NB4 (cell line): ENCODE data around the gene RPL19.

Experiments
- MYC ChIP-seq: IDR thresholded peaks from 2 replicates; pipeline ENCODE4 v1.6.1; 2011; ENCODE audit warnings: low read depth, low read length
- POLR2A ChIP-seq: IDR thresholded peaks from 2 replicates; pipeline ENCODE4 v1.6.1; 2011; ENCODE audit warnings: mild to moderate bottlenecking; ENCODE audit not compliant: insufficient read length; ENCODE audit errors: extremely low read depth
- TF ChIP-seq, protein P1 (sequence below): IDR thresholded peaks from one replicate; pipeline ENCODE4 v1.5.1; 2012; ENCODE audit warnings: low read depth, low read length

DNA sequence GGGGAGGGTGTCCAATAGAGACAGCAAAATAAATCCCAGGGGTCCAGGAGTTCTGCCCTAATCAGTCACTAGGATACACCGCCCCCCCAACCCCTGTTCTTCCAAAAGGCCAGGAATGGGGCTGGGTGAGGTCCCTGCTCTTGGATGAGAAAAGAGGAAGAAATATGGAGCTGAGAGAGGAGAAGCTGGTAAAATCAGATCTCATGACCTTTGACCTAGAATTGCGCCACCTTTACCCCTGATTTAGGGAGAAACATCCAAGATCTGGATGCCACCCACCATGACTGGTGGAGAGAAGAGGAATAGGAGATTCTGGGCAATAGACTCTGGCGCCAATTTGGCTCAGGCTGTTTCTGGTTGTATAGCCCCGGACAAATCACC, 1.9 kb upstream of the RPL19 start:
- TF ChIP-seq, protein P1, sequence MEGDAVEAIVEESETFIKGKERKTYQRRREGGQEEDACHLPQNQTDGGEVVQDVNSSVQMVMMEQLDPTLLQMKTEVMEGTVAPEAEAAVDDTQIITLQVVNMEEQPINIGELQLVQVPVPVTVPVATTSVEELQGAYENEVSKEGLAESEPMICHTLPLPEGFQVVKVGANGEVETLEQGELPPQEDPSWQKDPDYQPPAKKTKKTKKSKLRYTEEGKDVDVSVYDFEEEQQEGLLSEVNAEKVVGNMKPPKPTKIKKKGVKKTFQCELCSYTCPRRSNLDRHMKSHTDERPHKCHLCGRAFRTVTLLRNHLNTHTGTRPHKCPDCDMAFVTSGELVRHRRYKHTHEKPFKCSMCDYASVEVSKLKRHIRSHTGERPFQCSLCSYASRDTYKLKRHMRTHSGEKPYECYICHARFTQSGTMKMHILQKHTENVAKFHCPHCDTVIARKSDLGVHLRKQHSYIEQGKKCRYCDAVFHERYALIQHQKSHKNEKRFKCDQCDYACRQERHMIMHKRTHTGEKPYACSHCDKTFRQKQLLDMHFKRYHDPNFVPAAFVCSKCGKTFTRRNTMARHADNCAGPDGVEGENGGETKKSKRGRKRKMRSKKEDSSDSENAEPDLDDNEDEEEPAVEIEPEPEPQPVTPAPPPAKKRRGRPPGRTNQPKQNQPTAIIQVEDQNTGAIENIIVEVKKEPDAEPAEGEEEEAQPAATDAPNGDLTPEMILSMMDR = no peak
- TF ChIP-seq POLR2A (no peak), MYC (no peak)
